Endothelial cell of umbilical vein (primary cell): ENCODE measurements around the gene SPATA3. TPM values are rescaled to one million over a fixed set of nuclear protein-coding genes. Genes with fewer than 3 reads are reported as not detected.
"Not testable (repeated sequence)": the region's sequence is repeated elsewhere in the genome, so short reads cannot be mapped to it uniquely, and the experiment has no call there.

ENCODE experiments used
- BruUV-seq: library from RNA; stranded (reverse); fragments of 400-500 nt; replicated peaks from 2 replicates; lab custom pipeline; 2021; lab: Mats Ljungman, UMichigan
- CTCF ChIA-PET: fragments of 300-600, 350-600 bp; sonication (Branson Sonifier 250); formaldehyde crosslinking; loops from one replicate; lab custom pipeline; 2021; ENCODE audit warnings: antibody characterized with exemption, inconsistent platforms; lab: Charles Lee
- POLR2A ChIA-PET: fragments of 300-600, 350-600 bp; sonication (Branson Sonifier 250); formaldehyde crosslinking; loops from one replicate; lab custom pipeline; 2021; ENCODE audit warnings: antibody characterized with exemption, inconsistent platforms; lab: Charles Lee
- DNase-seq: peaks from one replicate; pipeline ENCODE4 v3.0.0-alpha.2; 2011; ENCODE audit warnings: low read depth, low spot score
- FAIRE-seq: peaks from 2 replicates; lab custom pipeline; 2011; peaks lifted over from hg19 to GRCh38; lab: Jason Lieb, UNC
- H2AFZ ChIP-seq: 2 replicates; pipeline ENCODE4 v1.6.0; 2012; ENCODE audit warnings: low read depth, low read length, control low read depth, inconsistent platforms
- H3K27ac ChIP-seq: 2 replicates; pipeline ENCODE4 v1.5.1; 2011; ENCODE audit warnings: low read depth, mild to moderate bottlenecking, control low read depth, low read length, moderate library complexity; ENCODE audit not compliant: insufficient read depth
- H3K27me3 ChIP-seq, 2 experiments: 2 replicates each; pipeline versions ENCODE4 v1.6.0 to v1.6.1; 2011; ENCODE audit warnings: low read length in 2 of 2, mixed read lengths in 1 of 2; ENCODE audit not compliant: control insufficient read depth in 2 of 2, insufficient read depth in 2 of 2
- H3K36me3 ChIP-seq, 2 experiments: 2 replicates in 1 of 2; 3 replicates in 1 of 2; pipeline ENCODE4 v1.5.1; 2011; ENCODE audit warnings: low read length in 2 of 2, mild to moderate bottlenecking in 1 of 2, moderate library complexity in 1 of 2; ENCODE audit not compliant: control insufficient read depth in 2 of 2, insufficient read depth in 2 of 2; ENCODE audit errors: extremely low read depth in 1 of 2
- H3K4me1 ChIP-seq: 3 replicates; pipeline ENCODE4 v1.5.1; 2011; ENCODE audit warnings: mild to moderate bottlenecking, low read length; ENCODE audit not compliant: control insufficient read depth, insufficient read depth; ENCODE audit errors: extremely low read depth
- H3K4me2 ChIP-seq: 2 replicates; pipeline ENCODE4 v1.6.1; 2011; ENCODE audit warnings: low read length, control low read depth, mixed read lengths; ENCODE audit not compliant: insufficient read depth
- H3K4me3 ChIP-seq, 3 experiments: fragments of 200-600 bp in 1 of 3; sonication (generic), shearing (Covaris generic) in 1 of 3; replicated peaks in 1 of 3; 2 replicates each; pipeline ENCODE4 v1.5.1; 2011 to 2016; ENCODE audit warnings: control low read depth in 3 of 3, low read length in 3 of 3, mild to moderate bottlenecking in 2 of 3, inconsistent platforms in 1 of 3, low read depth in 1 of 3, moderate library complexity in 1 of 3; ENCODE audit not compliant: insufficient read depth in 1 of 3
- H3K79me2 ChIP-seq: 2 replicates; pipeline ENCODE4 v1.6.0; 2012; ENCODE audit warnings: low read length, inconsistent platforms; ENCODE audit not compliant: control insufficient read depth, insufficient read depth
- H3K9ac ChIP-seq: replicated peaks from 2 replicates; pipeline ENCODE3; 2011; ENCODE audit warnings: low read length, control low read depth; ENCODE audit not compliant: insufficient read depth; ENCODE audit errors: extremely low read depth
- H3K9me1 ChIP-seq: replicated peaks from 3 replicates; pipeline ENCODE4 v1.6.0; 2011; ENCODE audit warnings: mild to moderate bottlenecking, low read length; ENCODE audit not compliant: control insufficient read depth, insufficient read depth; ENCODE audit errors: extremely low read depth
- H3K9me3 ChIP-seq: replicated peaks from 2 replicates; pipeline ENCODE4 v1.5.1; 2012; ENCODE audit warnings: low read length, inconsistent platforms; ENCODE audit not compliant: control insufficient read depth, insufficient read depth
- H4K20me1 ChIP-seq: replicated peaks from 2 replicates; pipeline ENCODE3; 2011; ENCODE audit warnings: mild to moderate bottlenecking, low read length; ENCODE audit not compliant: control insufficient read depth, insufficient read depth; ENCODE audit errors: extremely low read depth
- EZH2 ChIP-seq: IDR thresholded peaks from 2 replicates; pipeline ENCODE4 v1.6.1; 2012; ENCODE audit warnings: borderline replicate concordance, low read depth, mild to moderate bottlenecking, moderate library complexity, low read length, inconsistent platforms; ENCODE audit not compliant: severe bottlenecking
- GATA2 ChIP-seq: IDR thresholded peaks from 2 replicates; pipeline ENCODE4 v1.7.0; 2011; ENCODE audit warnings: low read depth, mild to moderate bottlenecking, moderate library complexity, mixed read lengths, low read length; ENCODE audit not compliant: insufficient read length, insufficient read depth
- MAX ChIP-seq: IDR thresholded peaks from 2 replicates; pipeline ENCODE4 v1.6.1; 2011; ENCODE audit not compliant: insufficient read depth, insufficient read length
- POLR2A ChIP-seq: IDR thresholded peaks from 2 replicates; pipeline ENCODE4 v1.6.1; 2012; ENCODE audit warnings: low read depth, mild to moderate bottlenecking, control low read depth, low read length
- dilution Hi-C: fragments of 300-500 bp; cut with MboI; formaldehyde crosslinking; loops from one replicate; pipeline ENCODE4 v1.15.0; 2019; ENCODE audit warnings: low sequenced_read_pairs; ENCODE audit not compliant: extremely low pct_ligation_motif_present
- intact Hi-C: fragments of 100-400 bp; cut with micrococcal nuclease; formaldehyde crosslinking; loops from one replicate; pipeline ENCODE4 v1.10.0; 2022
- polyA plus RNA-seq, 4 experiments: library from polyadenylated mRNA; depleted of rRNA in 3 of 4; stranded (reverse) in 3 of 4; unstranded in 1 of 4; fragments of >200 nt; gene quantifications; 2 replicates each; pipeline versions ENCODE4 v1.2.1 to v1.2.3, GENCODE V29; 2011 to 2012; ENCODE audit warnings: missing spikeins in 1 of 4
- total RNA-seq: library from RNA; stranded (reverse); gene quantifications from 2 replicates; pipeline ENCODE4 v1.2.3, GENCODE V29; 2021
- TF ChIP-seq, protein P1 (sequence below), 2 donors: IDR thresholded peaks; 1 replicate in 1 of 2; 2 replicates in 1 of 2; pipeline ENCODE4 v1.5.1; 2011; ENCODE audit warnings: low read length in 2 of 2, mild to moderate bottlenecking in 2 of 2, moderate library complexity in 2 of 2, control low read depth in 1 of 2, inconsistent platforms in 1 of 2, low read depth in 1 of 2; ENCODE audit not compliant: insufficient read depth in 1 of 2; ENCODE audit errors: extremely low read depth in 1 of 2

SPATA3 gene
- total and polyA plus RNA-seq, 2 donors (not counting 3 experiments of a cell fraction or from before 2014, with no cell fraction given): not detected

GRCh38 chr2:231002641-231003040 lies 6.7 kb downstream of the SPATA3 start:
- Histone ChIP-seq H2AFZ (no peak overlapping the region), H3K27me3 (peaks cover 2 to 10% of the 10 kb centered on the region in 2 experiments), H3K4me3 (no peak overlapping the region), H3K9me3 (no peaks in the 10 kb centered on the region), H3K36me3 (no peaks in the 10 kb centered on the region), H4K20me1 (no peaks in the 10 kb centered on the region), H3K79me2 (no peaks in the 10 kb centered on the region), H3K4me2 (no peak overlapping the region), H3K9ac (no peak overlapping the region), H3K4me1 (no peaks in the 10 kb centered on the region), H3K9me1 (no peaks in the 10 kb centered on the region), H3K27ac (no peak overlapping the region)
- DNase-seq: no peak
- intact Hi-C loops (no loop called here), dilution Hi-C loops (no loop called here)
- FAIRE-seq: no peak
- CTCF ChIA-PET: interaction anchor here (1.4 kb wide), 1 partner anchor 16 kb away, joined by 5 read pairs; no protein-coding TSS in a partner anchor
- BruUV-seq: no TSS peak
- no peak for TF ChIP-seq EZH2
- TF ChIP-seq, protein P1, sequence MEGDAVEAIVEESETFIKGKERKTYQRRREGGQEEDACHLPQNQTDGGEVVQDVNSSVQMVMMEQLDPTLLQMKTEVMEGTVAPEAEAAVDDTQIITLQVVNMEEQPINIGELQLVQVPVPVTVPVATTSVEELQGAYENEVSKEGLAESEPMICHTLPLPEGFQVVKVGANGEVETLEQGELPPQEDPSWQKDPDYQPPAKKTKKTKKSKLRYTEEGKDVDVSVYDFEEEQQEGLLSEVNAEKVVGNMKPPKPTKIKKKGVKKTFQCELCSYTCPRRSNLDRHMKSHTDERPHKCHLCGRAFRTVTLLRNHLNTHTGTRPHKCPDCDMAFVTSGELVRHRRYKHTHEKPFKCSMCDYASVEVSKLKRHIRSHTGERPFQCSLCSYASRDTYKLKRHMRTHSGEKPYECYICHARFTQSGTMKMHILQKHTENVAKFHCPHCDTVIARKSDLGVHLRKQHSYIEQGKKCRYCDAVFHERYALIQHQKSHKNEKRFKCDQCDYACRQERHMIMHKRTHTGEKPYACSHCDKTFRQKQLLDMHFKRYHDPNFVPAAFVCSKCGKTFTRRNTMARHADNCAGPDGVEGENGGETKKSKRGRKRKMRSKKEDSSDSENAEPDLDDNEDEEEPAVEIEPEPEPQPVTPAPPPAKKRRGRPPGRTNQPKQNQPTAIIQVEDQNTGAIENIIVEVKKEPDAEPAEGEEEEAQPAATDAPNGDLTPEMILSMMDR (IDR thresholded peaks at IDR 0.05; ENCODE audit: extremely low read depth in 1 of 2, insufficient read depth in 1 of 2, low read depth in 1 of 2, low read length in 2 of 2): no peak
- POLR2A ChIA-PET: no interaction called here

- Histone ChIP-seq H3K9me3 (no peaks in the 10 kb centered on the region), H3K36me3 (no peaks in the 10 kb centered on the region), H3K79me2 (no peaks in the 10 kb centered on the region), H3K9ac (no peak overlapping the region), H3K4me3 (no peak overlapping the region), H3K27me3 (peaks cover 2 to 10% of the 10 kb centered on the region in 2 experiments), H3K27ac (no peak overlapping the region), H3K4me1 (no peaks in the 10 kb centered on the region), H3K4me2 (no peak overlapping the region), H4K20me1 (no peaks in the 10 kb centered on the region), H3K9me1 (no peaks in the 10 kb centered on the region), H2AFZ (no peak overlapping the region)
- DNase-seq: no peak
- TF ChIP-seq GATA2: no peak
- no peak for TF ChIP-seq POLR2A
- TF ChIP-seq, protein P1 (IDR thresholded peaks at IDR 0.05; ENCODE audit: extremely low read depth in 1 of 2, insufficient read depth in 1 of 2, low read depth in 1 of 2, low read length in 2 of 2): no peak
- TF ChIP-seq MAX: no peak
- TF ChIP-seq EZH2: no peak
- dilution Hi-C loops: no loop called here
- CTCF ChIA-PET: interaction anchor here (1.3 to 1.4 kb wide), 2 partner anchors 16 to 179 kb away, joined by 3 to 5 read pairs; no protein-coding TSS in a partner anchor
- POLR2A ChIA-PET: no interaction called here
- intact Hi-C loops: no loop called here
- BruUV-seq: no TSS peak
- FAIRE-seq: no peak
These were observed 7.3 kb downstream of the SPATA3 start for GRCh38 chr2:231003186-231003585.

GRCh38 chr2:231004930-231005329 lies 9.0 kb downstream of the SPATA3 start:
- FAIRE-seq, H3K27me3 ChIP-seq, DNase-seq, H3K79me2 ChIP-seq, H4K20me1 ChIP-seq, H3K9me1 ChIP-seq, H3K27ac ChIP-seq, intact Hi-C loops, H3K9ac ChIP-seq, H3K9me3 ChIP-seq, H3K4me3 ChIP-seq, H3K4me1 ChIP-seq, H3K4me2 ChIP-seq, BruUV-seq, dilution Hi-C loops, POLR2A ChIA-PET, H2AFZ ChIP-seq, H3K36me3 ChIP-seq, CTCF ChIA-PET: not testable (repeated sequence)
